Kidney glomerular epithelial cell (primary cell): ENCODE data around the gene CSH2.
"Not testable (repeated sequence)": the region's sequence is repeated elsewhere in the genome, so short reads cannot be mapped to it uniquely, and the experiment has no call there.

ENCODE experiments used
- DNase-seq: peaks from one replicate; lab custom pipeline; 2025; lab: John Stamatoyannopoulos, UW

Gene CSH2

DNA sequence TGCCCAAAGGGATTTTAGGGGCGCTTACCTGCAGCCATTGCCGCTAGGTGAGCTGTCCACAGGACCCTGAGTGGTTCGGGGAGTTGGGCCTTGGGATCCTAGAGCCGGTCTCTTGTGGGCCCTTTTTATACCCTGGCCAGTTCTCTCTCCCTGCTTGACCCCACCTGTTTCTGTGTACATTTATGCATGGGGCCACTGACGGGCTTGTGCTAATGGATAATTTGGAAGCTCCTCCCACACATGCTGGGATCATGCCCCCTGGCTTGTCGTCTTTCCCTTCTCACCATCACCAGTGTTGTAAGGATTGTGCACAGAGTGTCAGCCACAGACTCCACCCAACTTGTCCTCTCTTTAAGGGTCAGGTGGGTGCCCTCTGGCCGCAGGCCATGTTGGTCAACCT, at the start of gene CSH2:
Gene CSH2 (minus strand): TSS at position 101 of the 400 bp plus-strand sequence. CDS start 63 bp downstream, at position 38.
- not testable (repeated sequence) for DNase-seq

DNA sequence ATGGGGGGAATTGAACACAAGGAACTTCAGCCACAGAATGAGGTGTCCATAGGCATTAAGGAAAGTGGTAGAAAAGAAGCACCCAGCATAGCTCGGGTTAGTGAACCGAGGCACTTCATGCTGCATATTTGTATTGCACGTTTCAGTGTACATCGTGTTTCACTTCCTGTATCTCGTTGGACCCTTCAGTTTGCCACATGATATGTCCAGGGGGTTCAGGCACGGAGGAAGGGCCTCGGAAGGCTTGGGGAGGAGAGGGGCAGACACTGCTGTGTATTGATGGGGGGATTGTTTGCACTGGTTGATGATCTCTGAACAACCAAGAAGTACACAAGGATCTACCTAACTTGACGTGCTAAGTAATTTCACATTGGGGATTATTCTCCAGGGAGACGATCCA, 48.9 kb upstream of the CSH2 start:
- DNase-seq, result not testable (repeated sequence)

DNA sequence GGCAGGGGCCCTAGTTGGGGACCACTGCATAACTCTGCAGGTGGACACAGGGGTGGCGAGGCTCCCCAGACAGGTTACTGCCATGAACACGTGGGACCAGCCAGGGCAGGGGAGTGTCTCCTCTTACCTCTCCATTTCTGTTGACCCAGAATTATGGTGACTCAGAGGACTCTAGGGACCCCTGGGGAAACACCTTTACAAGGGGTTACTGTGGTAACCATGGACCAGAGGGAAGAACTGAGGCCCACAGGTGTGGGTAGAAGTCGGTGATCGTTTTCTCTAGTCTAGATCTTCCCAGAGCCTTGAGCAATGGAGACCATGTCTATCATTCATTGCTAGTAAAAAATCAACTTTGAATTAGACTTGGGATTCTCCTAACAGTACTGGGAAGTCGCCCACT, 47.3 kb upstream of the CSH2 start:
- not testable (repeated sequence) for DNase-seq

DNA sequence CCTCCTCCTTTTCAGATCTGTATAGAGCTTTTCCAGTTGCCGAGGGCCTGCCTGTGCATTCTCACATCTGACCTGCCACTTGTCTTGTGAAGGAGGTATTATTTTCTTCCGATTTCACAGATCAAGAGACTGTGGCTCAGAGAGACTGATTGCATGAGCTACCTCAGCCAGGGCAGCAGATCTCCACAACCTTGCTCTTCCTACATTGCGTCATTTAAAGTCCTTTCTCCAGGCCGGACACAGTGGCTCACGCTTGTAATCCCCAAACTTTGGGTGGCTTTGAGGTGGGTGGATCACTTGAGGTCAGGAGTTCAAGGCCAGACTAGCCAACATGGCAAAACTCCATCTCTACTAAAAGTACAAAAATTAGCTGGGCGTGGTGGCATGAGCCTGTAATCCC, 46.6 kb upstream of the CSH2 start:
- not testable (repeated sequence) for DNase-seq

DNA sequence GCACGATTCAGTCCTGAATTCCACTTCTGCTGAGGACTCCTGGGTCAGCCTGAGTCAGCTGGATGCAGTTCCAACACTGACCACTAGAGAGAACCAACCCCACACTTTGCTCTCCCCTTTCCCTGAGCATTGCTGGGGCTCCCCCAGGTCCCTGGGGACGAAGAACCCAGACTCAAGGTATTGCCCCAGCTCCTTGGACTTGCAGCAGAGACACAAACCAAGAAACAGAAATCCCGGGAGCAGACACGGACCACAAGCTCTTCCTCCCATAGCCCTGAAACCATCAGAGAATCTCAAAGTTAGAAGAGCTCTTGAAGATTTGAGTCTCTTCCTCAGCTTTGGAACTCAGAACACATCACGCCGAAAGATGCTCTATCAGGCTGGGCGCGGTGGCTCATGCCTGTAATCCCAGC, 45.8 kb upstream of the CSH2 start:
- peak; percentile 39 for DNase-seq

DNA sequence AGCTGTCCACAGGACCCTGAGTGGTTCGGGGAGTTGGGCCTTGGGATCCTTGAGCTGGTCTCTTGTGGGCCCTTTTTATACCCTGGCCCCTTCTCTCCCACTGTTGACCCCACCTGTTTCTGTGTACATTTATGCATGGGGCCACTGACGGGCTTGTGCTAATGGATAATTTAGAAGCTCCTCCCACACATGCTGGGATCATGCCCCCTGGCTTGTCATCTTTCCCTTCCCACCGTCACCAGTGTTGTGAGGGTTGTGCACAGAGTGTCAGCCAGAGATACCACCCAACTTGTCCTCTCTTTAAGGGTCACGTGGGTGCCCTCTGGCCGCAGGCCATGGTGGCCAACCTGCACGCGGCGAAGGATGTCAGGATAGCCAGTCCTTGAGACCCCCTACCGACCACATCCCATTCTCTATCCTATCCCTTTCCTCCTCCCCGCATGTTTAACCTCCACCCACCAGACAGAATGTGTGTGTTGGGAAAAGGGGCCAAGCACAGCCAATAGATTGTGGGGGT, 45.4 kb upstream of the CSH2 start, which contains the start of gene GH1:
Gene GH1 (minus strand): TSS at position 51 of the 517 bp plus-strand sequence. CDS start 63 bp downstream, outside the sequence.
- DNase-seq, result not testable (repeated sequence)

DNA sequence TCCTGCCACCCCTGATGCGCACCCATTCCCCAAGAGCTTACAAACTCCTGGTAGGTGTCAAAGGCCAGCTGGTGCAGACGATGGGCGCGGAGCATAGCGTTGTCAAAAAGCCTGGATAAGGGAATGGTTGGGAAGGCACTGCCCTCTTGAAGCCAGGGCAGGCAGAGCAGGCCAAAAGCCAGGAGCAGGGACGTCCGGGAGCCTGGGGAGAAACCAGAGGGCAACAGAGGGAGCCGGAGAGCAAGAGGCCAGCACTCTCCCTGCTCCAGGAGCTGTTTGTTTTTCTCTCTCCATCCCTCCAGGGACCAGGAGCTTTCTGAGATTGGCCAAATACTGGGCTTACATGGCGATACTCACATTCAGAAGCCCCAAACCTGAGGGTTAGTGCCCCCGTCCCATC, 44.8 kb upstream of the CSH2 start:
- DNase-seq, result no peak

DNA sequence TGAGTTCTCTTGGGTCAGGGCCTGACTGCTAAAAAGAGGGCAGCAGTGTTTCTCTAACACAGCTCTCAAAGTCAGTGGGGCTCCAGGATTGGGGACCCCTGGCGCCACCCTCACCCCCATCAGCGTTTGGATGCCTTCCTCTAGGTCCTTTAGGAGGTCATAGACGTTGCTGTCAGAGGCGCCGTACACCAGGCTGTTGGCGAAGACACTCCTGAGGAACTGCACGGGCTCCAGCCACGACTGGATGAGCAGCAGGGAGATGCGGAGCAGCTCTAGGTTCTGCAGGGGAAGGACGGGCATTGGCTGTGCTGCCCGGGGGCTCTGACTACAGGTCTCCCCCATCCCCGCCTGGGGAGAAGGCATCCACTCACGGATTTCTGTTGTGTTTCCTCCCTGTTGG, 44.2 kb upstream of the CSH2 start:
- DNase-seq, result no peak

DNA sequence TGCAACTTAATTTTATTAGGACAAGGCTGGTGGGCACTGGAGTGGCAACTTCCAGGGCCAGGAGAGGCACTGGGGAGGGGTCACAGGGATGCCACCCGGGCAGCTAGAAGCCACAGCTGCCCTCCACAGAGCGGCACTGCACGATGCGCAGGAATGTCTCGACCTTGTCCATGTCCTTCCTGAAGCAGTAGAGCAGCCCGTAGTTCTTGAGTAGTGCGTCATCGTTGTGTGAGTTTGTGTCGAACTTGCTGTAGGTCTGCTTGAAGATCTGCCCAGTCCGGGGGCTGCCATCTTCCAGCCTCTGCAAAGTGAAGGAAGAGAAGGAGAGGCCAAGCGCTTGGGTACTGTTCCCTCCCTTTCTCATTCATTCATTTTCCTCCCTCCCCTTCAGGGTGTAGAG, 43.7 kb upstream of the CSH2 start:
- DNase-seq, result not testable (repeated sequence)

DNA sequence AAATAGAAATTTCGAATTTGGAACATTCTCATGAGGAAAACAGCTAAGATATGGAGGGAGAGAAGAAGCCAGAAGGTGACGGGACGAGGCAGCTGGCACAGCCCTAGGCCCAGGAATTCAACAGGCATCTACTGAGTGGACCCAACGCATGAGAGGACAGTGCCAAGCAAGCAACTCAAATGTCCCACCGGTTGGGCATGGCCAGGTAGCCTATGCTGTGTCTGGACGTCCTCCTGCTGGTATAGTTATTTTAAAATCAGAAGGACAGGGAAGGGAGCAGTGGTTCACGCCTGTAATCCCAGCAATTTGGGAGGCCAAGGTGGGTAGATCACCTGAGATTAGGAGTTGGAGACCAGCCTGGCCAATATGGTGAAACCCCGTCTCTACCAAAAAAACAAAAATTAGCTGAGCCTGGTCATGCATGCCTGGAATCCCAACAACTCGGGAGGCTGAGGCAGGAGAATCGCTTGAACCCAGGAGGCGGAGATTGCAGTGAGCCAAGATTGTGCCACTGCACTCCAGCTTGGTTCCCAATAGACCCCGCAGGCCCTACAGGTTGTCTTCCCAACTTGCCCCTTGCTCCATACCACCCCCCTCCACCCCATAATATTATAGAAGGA, 43.2 kb upstream of the CSH2 start:
- no peak for DNase-seq

DNA sequence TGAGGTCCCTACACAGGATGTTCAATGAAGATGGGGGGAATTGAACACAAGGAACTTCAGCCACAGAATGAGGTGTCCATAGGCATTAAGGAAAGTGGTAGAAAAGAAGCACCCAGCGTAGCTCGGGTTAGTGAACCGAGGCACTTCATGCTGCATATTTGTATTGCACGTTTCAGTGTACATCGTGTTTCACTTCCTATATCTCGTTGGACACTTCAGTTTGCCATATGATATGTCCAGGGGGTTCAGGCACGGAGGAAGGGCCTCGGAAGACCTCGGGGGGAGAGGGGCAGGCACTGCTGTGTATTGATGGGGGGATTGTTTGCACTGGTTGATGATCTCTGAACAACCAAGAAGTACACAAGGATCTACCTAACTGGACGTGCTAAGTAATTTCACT, 42.3 kb upstream of the CSH2 start:
- not testable (repeated sequence) for DNase-seq

DNA sequence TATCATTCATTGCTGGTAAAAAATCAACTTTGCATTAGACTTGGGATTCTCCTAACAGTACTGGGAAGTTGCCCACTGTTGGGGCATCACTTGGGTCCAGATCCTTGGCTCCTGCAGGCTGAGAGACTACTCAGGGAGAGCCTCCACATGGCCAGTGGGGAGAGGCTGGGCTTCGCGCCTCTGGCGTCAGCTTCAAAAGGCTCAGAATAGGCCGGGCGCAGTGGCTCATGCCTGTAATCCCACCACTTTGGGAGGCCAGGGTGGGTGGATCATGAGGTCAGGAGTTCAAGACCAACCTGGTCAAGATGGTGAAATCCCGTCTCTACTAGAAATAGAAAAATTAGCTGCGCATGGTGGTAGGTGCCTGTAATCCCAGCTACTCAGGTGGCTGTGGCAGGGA, 41.0 kb upstream of the CSH2 start:
- DNase-seq, result no peak

DNA sequence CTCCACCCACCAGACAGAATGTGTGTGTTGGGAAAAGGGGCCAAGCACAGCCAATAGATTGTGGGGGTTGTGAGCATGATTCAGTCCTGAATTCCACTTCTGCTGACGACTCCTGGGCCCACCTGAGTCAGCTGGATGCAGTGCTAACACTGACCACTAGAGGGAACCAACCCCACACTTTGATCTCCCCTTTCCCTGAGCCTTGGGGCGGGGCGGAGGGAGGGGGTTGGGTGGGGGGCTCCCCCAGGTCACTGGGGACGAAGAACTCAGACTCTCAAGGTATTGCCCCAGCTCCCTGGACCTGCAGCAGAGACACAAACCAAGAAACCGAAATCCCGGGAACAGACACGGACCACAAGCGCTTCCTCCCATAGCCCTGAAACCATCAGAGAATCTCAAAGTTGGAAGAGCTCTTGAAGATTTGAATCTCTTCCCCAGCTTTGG, 38.2 kb upstream of the CSH2 start:
- peak; percentile 22 for DNase-seq

DNA sequence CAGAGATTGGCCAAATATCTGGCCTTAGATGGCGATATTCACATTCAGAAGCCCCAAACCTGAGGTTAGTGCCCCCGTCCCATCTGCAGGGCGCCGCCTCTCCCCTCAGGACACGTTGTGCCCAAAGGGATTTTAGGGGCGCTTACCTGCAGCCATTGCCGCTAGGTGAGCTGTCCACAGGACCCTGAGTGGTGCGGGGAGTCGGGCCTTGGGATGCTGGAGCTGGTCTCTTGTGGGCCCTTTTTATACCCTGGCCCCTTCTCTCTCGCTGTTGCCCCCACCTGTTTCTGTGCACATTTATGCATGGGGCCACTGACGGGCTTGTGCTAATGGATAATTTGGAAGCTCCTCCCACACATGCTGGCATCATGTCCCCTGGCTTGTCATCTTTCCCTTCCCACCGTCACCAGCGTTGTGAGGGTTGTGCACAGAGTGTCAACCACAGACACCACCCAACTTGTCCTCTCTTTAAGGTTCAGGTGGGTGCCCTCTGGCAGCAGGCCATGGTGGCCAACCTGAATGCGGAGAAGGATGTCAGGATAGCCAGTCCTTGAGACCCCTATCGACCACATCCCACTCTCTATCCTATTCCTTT, 37.7 kb upstream of the CSH2 start, which contains the start of gene CSHL1:
Gene CSHL1 (minus strand): TSS at position 218 of the 595 bp plus-strand sequence. CDS start 62 bp downstream, at position 156.
- no peak for DNase-seq

DNA sequence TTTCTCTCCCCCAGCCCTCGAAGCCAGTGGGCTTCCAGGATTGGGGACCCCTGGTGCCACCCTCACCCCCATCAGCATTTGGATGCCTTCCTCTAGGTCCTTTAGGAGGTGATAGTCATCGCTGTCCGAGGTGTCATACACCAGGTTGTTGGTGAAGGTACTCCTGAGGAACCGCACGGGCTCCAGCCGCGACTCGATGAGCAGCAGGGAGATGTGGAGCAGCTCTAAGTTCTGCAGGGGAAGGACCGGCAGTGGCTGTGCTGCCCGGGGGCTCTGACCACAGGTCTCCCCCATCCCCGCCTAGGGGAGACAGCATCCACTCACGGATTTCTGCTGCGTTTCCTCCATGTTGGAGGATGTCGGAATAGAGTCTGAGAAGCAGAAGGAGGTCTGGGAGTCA, 36.6 kb upstream of the CSH2 start:
- no peak for DNase-seq

DNA sequence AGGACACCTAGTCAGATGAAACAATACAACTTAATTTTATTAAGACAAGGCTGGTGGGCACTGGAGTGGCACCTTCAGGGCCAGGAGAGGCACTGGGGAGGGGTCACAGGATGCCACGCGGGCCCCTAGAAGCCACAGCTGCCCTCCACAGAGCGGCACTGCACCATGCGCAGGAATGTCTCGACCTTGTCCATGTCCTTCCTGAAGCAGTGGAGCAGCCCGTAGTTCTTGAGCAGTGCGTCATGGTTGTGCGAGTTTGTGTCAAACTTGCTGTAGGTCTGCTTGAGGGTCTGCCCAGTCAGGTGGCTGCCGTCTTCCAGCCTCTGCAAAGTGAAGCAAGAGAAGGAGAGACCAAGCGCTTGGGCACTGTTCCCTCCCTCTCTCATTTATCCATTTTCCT, 36.1 kb upstream of the CSH2 start:
- DNase-seq, result not testable (repeated sequence)

DNA sequence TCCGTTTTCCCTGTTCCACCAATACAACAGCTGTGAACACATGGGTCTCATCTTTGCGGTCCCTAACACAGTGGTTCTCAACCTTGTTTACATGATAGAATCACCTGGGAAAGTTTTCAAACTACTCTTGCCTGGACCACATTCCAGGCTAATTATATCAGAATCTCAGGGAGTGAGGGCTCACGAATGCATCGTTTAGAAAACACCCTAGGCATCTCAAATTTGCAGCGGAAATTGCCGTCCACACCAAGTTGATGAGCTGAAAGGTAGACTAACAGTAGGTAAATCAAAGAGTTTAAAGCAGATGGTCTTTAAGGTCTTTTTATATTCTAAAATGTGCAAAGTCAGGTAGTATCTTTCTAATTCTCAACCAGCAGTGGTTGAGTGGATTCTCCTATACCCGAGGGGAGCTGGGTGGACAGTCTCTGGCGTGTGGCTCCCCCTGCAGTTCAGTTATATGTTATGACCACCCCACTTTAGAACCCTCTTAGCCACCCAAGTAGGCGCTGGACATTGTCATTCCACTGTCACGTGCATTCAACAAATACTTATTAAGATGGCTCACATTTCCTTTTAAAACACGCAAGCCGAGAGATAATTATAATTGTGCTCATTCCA, 33.8 kb upstream of the CSH2 start:
- peak; percentile 20 for DNase-seq

DNA sequence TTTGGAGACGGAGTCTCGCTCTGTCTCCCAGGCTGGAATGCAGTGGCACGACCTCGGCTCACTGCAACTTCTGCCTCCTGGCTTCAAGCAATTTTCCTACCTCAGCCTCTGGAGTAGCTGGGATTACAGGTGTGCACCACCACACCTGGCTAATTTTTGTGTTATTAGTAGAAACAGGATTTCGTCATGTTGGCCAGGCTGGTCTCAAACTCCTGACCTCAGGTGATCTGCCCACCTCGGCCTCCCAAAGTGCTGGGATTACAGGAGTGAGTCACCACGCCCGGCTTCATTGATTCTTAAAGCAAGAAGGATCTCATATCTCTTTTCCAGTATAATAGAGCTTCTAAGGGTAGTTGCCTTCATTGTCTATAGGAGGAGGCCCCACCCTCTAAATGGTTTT, 31.3 kb upstream of the CSH2 start:
- not testable (repeated sequence) for DNase-seq

DNA sequence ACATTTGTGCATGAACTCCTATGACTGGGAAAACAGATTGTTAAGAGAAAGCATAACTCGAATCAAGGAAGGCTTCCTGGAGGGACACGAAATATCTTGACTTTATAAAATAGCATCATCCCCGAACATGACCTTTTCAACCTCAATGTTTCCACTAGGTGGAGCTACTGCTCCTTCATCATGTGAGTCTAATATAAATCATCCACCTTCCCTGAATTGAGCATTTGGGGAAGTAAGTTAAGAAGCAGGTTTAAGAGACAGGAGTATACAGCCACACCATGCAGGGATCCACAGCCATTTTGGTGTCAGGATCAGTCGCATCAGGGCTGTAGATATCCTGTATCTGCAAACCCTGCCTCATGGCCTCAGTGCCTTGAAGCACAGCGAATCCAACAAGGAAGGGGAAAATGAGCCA, 30.3 kb upstream of the CSH2 start:
- DNase-seq, result not testable (repeated sequence)

DNA sequence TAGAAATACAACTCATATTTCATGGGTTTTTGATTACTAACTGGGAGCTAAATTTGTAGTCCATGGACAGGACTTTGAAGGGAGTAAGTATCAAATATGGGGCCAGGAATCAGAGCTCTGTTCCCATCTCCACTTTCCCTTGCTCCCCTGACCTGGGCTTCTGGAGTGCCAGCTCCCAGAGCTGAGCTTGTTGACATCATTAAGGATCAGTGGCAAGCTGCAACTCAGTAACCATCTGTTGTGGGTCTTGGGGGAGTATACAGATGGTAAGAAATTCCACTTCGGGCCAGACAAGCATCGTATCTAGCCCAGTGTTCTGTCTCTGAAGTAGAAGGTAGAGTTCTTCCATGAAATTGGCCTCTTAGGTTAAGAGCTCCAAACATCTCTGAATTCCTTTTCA, 28.5 kb upstream of the CSH2 start:
- not testable (repeated sequence) for DNase-seq

DNA sequence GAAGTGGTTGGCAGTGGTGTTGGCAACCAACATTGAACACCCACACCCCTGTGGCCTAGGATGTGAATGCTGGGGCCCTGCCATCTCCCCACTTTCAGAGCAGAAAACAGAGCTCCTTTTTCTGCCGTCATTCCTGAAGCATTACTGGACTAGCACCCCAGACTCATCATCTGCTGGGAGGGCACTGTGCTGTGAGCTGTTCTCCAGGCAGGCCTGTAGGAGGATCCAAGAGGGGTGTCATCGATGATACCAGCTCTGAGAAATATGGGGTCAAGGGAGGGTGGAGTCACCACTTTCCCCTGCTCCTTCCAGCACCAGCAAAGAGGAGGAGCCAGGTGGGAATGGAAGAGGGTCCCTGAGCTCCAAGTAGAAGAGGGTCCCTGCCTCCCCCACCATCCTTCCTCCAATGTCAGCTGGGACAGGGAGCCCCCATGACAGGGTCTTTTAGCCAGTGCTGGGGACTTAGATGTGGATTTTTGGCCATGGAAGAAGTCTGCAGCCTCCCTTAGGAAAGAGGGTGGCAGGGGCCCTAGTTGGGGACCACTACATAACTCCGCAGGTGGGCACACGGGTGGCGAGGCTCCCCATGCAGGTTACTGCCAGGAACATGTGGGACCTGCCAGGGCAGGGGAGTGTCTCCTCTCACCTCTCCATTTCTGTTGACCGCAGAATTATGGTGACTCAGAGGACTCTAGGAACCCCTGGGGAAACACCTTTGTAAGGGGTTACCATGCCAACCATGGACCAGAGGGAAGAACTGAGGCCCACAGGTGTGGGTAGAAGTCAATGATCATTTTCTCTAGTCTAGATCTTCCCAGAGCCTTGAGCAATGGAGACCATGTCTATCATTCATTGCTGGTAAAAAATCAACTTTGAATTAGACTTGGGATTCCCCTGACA, 25.7 kb upstream of the CSH2 start:
- not testable (repeated sequence) for DNase-seq
